Measurements from ENCODE around the gene HLA-DQB1. TPM values are rescaled to one million over a fixed set of nuclear protein-coding genes. Genes with fewer than 3 reads are reported as not detected.
A peak's percentile ranks its signal among the peaks of the same experiment; 100 is the strongest.

The HLA-DQB1 gene
- total RNA-seq, 1 donor from 2014 or later: 9.0 TPM

GRCh38 chr6:32613475-32613874 is 53.0 kb downstream of the HLA-DQB1 start:
- H3K27me3 Mint-ChIP-seq (ENCODE audit: low read depth): no peaks in the 10 kb centered on the region
- H3K4me1 Mint-ChIP-seq: peaks cover 7% of the 10 kb centered on the region
- H3K4me3 Mint-ChIP-seq: no peak overlapping the region
- no peak for DNase-seq (ENCODE audit: low spot score in 2 of 2, unreplicated experiment in 2 of 2)
- H3K36me3 Mint-ChIP-seq: no peaks in the 10 kb centered on the region
- H3K27ac Mint-ChIP-seq: no peak overlapping the region
- peaks cover 9% of the 10 kb centered on the region for H3K9me3 Mint-ChIP-seq
- TF ChIP-seq CTCF (IDR thresholded peaks at IDR 0.05; ENCODE audit: unreplicated experiment): no peak

GRCh38 chr6:32610682-32611296 is 55.7 kb downstream of the HLA-DQB1 start:
- DNase-seq (ENCODE audit: low spot score in 2 of 2, unreplicated experiment in 2 of 2): no peak
- H3K27ac Mint-ChIP-seq: no peak overlapping the region
- H3K4me3 Mint-ChIP-seq: no peak overlapping the region
- no peaks in the 10 kb centered on the region for H3K27me3 Mint-ChIP-seq (ENCODE audit: low read depth)
- no peaks in the 10 kb centered on the region for H3K36me3 Mint-ChIP-seq
- TF ChIP-seq CTCF (IDR thresholded peaks at IDR 0.05; ENCODE audit: unreplicated experiment): no peak
- no peaks in the 10 kb centered on the region for H3K9me3 Mint-ChIP-seq
- peaks cover 1% of the 10 kb centered on the region for H3K4me1 Mint-ChIP-seq

GRCh38 chr6:32609731-32610640 is 56.5 kb downstream of the HLA-DQB1 start:
- H3K4me1 Mint-ChIP-seq: no peaks in the 10 kb centered on the region
- no peaks in the 10 kb centered on the region for H3K36me3 Mint-ChIP-seq
- no peak overlapping the region for H3K27ac Mint-ChIP-seq
- TF ChIP-seq CTCF (IDR thresholded peaks at IDR 0.05; ENCODE audit: unreplicated experiment): no peak
- DNase-seq (ENCODE audit: low spot score in 2 of 2, unreplicated experiment in 2 of 2): peak; percentile 54 to 81
- H3K9me3 Mint-ChIP-seq: no peaks in the 10 kb centered on the region
- no peaks in the 10 kb centered on the region for H3K27me3 Mint-ChIP-seq (ENCODE audit: low read depth)
- H3K4me3 Mint-ChIP-seq: no peak overlapping the region

Other genes with a start within 250 kb of the HLA-DQB1 start
- not detected in 3 replicates for gene HLA-DRA, start 226.8 kb downstream of the HLA-DQB1 start, total RNA-seq
- 0.77 to 1.2 TPM (median 0.87 TPM) in 3 replicates for gene HLA-DRB5, start 136.4 kb downstream of the HLA-DQB1 start, total RNA-seq
- gene HLA-DRB1, start 76.8 kb downstream of the HLA-DQB1 start, total RNA-seq: 4.5 to 5.4 TPM (median 5.3 TPM) in 3 replicates
- not detected in 3 replicates for gene HLA-DQA1, start 29.3 kb downstream of the HLA-DQB1 start, total RNA-seq
- not detected in 3 replicates for gene HLA-DQA2, start 74.7 kb upstream of the HLA-DQB1 start, total RNA-seq
- gene HLA-DQB2, start 96.9 kb upstream of the HLA-DQB1 start, total RNA-seq: not detected in 3 replicates
- 0.35 to 0.52 TPM (median 0.45 TPM) in 3 replicates for gene HLA-DOB, start 150.3 kb upstream of the HLA-DQB1 start, total RNA-seq
- gene TAP2, start 172.1 kb upstream of the HLA-DQB1 start, total RNA-seq: 22.9 to 24.2 TPM (median 23.6 TPM) in 3 replicates
- 12.3 to 14.2 TPM (median 14.1 TPM) in 3 replicates for gene PSMB8, start 177.4 kb upstream of the HLA-DQB1 start, total RNA-seq
- 9.3 to 10.4 TPM (median 10.3 TPM) in 3 replicates for gene TAP1, start 187.0 kb upstream of the HLA-DQB1 start, total RNA-seq
- gene PSMB9, start 187.5 kb upstream of the HLA-DQB1 start, total RNA-seq: 0.81 to 0.82 TPM in 2 of 3 replicates, not detected in the other

Data from mesothelial cell of epicardium (in vitro differentiated cells).